ENCODE data around the gene TMED1. TPM values are rescaled to one million over a fixed set of nuclear protein-coding genes. Genes with fewer than 3 reads are reported as not detected.
"Not testable (repeated sequence)": the region's sequence is repeated elsewhere in the genome, so short reads cannot be mapped to it uniquely, and the experiment has no call there.

Gene TMED1
- total RNA-seq, 1 donor from 2014 or later: 23.5 TPM

GRCh38 chr19:10858204-10858828, 22.3 kb upstream of the TMED1 start:
- intact Hi-C loops (cut with DNase I): no loop called here
- H3K4me3 ChIP-seq: no peak overlapping the region
- peaks cover 2% of the 10 kb centered on the region for H3K4me1 ChIP-seq
- H3K27me3 ChIP-seq (ENCODE audit: low read depth): no peaks in the 10 kb centered on the region
- no peak for DNase-seq
- H3K27ac ChIP-seq: no peak overlapping the region
- no peaks in the 10 kb centered on the region for H3K36me3 ChIP-seq
- TF ChIP-seq CTCF (IDR thresholded peaks at IDR 0.05): peak; percentile 64
- no peaks in the 10 kb centered on the region for H3K9me3 ChIP-seq
- peak in 1 of 2 donors; percentile 22 for ATAC-seq

GRCh38 chr19:10856899-10857298, 20.9 kb upstream of the TMED1 start:
- H3K4me3 ChIP-seq; intact Hi-C loops (cut with DNase I); H3K27me3 ChIP-seq (ENCODE audit: low read depth); DNase-seq; H3K9me3 ChIP-seq; H3K4me1 ChIP-seq; ATAC-seq; H3K36me3 ChIP-seq; H3K27ac ChIP-seq: not testable (repeated sequence)

- Histone ChIP-seq H3K27ac (no peak overlapping the region), H3K27me3 (ENCODE audit: low read depth) (no peaks in the 10 kb centered on the region), H3K4me1 (no peaks in the 10 kb centered on the region), H3K9me3 (no peaks in the 10 kb centered on the region), H3K4me3 (no peak overlapping the region), H3K36me3 (no peaks in the 10 kb centered on the region)
- DNase-seq (no peak), ATAC-seq (peak in 1 of 2 donors; percentile 59)
- intact Hi-C loops (cut with DNase I): no loop called here
- TF ChIP-seq CTCF (IDR thresholded peaks at IDR 0.05): peak; percentile 48
Measured at GRCh38 chr19:10855879-10856522, 20.0 kb upstream of the TMED1 start.

GRCh38 chr19:10854350-10855089, 18.5 kb upstream of the TMED1 start:
- DNase-seq (no peak), ATAC-seq (no peak)
- no peaks in the 10 kb centered on the region for H3K36me3 ChIP-seq
- no peak overlapping the region for H3K27ac ChIP-seq
- TF ChIP-seq CTCF (IDR thresholded peaks at IDR 0.05): no peak
- no peak overlapping the region for H3K4me3 ChIP-seq
- H3K27me3 ChIP-seq (ENCODE audit: low read depth): peaks cover 3% of the 10 kb centered on the region
- H3K4me1 ChIP-seq: no peaks in the 10 kb centered on the region
- intact Hi-C loops (cut with DNase I): no loop called here
- H3K9me3 ChIP-seq: no peaks in the 10 kb centered on the region

- H3K36me3 ChIP-seq: no peaks in the 10 kb centered on the region
- TF ChIP-seq CTCF (IDR thresholded peaks at IDR 0.05): no peak
- no peak for DNase-seq
- ATAC-seq: no peak
- H3K4me1 ChIP-seq: no peaks in the 10 kb centered on the region
- H3K9me3 ChIP-seq: no peaks in the 10 kb centered on the region
- intact Hi-C loops (cut with DNase I): no loop called here
- no peak overlapping the region for H3K4me3 ChIP-seq
- H3K27me3 ChIP-seq (ENCODE audit: low read depth): peaks cover 3% of the 10 kb centered on the region
- no peak overlapping the region for H3K27ac ChIP-seq
Measured at GRCh38 chr19:10852941-10853340, 16.9 kb upstream of the TMED1 start.
